GM21576 (cell line): Measurements from ENCODE around the gene PXT1.
"Not testable (repeated sequence)": the region's sequence is repeated elsewhere in the genome, so short reads cannot be mapped to it uniquely, and the experiment has no call there.

Experiments
- ATAC-seq: cut with Tn5 transposase; IDR thresholded peaks from one replicate; pipeline ENCODE4 v1.9.1; 2021; ENCODE audit warnings: mild to moderate bottlenecking, moderate library complexity; ENCODE audit not compliant: unreplicated experiment

PXT1 gene

GRCh38 chr6:36444470-36444869 lies 1.8 kb upstream of the PXT1 start:
- ATAC-seq = no peak

- no peak for ATAC-seq
Observed at GRCh38 chr6:36443471-36444428, 1.1 kb upstream of the PXT1 start.

GRCh38 chr6:36442103-36442670 lies 467 bp downstream of the PXT1 start:
- no peak for ATAC-seq

GRCh38 chr6:36441307-36441894 lies 1.3 kb downstream of the PXT1 start:
- peak; percentile 54 for ATAC-seq

GRCh38 chr6:36436466-36436865 lies 6.2 kb downstream of the PXT1 start:
- ATAC-seq = no peak

GRCh38 chr6:36432151-36432671 lies 10.4 kb downstream of the PXT1 start:
- ATAC-seq = no peak

- no peak for ATAC-seq
Observed at GRCh38 chr6:36431197-36431596, 11.5 kb downstream of the PXT1 start.

GRCh38 chr6:36430351-36430750 lies 12.3 kb downstream of the PXT1 start:
- no peak for ATAC-seq

- ATAC-seq = no peak
Observed at GRCh38 chr6:36428911-36429310, 13.7 kb downstream of the PXT1 start.

- no peak for ATAC-seq
Observed at GRCh38 chr6:36426622-36427021, 16.0 kb downstream of the PXT1 start.

- ATAC-seq = peak; percentile 90
Observed at GRCh38 chr6:36423101-36423824, 19.4 kb downstream of the PXT1 start.

- no peak for ATAC-seq
Observed at GRCh38 chr6:36422714-36423100, 19.9 kb downstream of the PXT1 start.

GRCh38 chr6:36419310-36419709 lies 23.3 kb downstream of the PXT1 start:
- no peak for ATAC-seq

- no peak for ATAC-seq
Observed at GRCh38 chr6:36418558-36418957, 24.1 kb downstream of the PXT1 start.

- ATAC-seq = no peak
Observed at GRCh38 chr6:36414481-36414880, 28.2 kb downstream of the PXT1 start.

GRCh38 chr6:36413489-36414480 lies 28.9 kb downstream of the PXT1 start:
- ATAC-seq = no peak

GRCh38 chr6:36409718-36410117 lies 32.9 kb downstream of the PXT1 start:
- ATAC-seq = not testable (repeated sequence)

GRCh38 chr6:36404164-36404563 lies 38.5 kb downstream of the PXT1 start:
- ATAC-seq = no peak

GRCh38 chr6:36402481-36402880 lies 40.2 kb downstream of the PXT1 start:
- ATAC-seq = no peak

- ATAC-seq = no peak
Observed at GRCh38 chr6:36399970-36400369, 42.7 kb downstream of the PXT1 start.
